Stimulated activated naive CD4-positive, alpha-beta T cell treated with Interleukin-2 at 50 U/mL for 16 hours (primary cell): ENCODE results near the gene HTR1A.

Experiments used
- DNase-seq: peaks from one replicate; lab custom pipeline; 2025; lab: John Stamatoyannopoulos, UW

Gene HTR1A

DNA sequence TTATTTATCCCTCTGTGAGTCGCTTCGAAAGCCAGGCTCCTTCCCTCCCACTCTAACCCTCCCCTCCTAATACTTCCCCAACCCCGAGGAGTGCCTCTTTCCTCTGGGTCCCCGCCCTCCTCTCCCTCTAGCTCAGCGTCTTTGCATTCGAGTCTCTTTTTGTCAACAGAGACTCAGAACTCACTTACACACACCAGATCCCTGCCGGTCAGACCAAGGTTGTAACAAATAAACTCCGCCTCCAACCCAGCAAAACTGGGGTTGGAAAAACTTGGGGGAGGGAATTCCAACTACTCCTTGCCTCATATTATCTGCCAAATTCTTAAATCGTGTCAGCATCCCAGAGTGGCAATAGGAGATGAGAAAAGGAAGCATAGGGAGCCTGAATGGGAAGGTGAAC, at the start of gene HTR1A:
Gene HTR1A (minus strand): TSS at position 167 of the 400 bp plus-strand sequence. CDS start 726 bp downstream, outside the sequence.
- DNase-seq = no peak

- DNase-seq = no peak
Measured at GRCh38 chr5:64003966-64004365, 41.7 kb upstream of the HTR1A start.

DNA sequence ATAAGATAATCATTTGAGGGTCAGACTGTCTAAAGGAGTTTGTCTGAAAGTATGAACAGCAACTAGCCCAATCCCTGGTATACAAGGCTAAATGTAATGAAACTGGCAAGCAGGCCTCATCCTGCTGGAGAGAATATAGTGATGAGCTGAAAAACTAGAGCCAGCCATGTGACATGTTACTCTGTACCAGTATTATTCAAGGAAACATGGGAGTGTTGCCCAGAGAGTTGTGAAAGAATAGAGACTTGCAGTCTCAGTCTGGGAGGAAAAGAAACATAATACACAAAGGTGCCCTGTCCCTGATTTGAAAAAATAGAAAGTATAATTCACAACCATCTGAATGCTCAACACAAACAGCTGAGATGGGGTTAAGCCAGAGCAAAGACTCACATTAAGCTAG, 37.9 kb upstream of the HTR1A start:
- no peak for DNase-seq

DNA sequence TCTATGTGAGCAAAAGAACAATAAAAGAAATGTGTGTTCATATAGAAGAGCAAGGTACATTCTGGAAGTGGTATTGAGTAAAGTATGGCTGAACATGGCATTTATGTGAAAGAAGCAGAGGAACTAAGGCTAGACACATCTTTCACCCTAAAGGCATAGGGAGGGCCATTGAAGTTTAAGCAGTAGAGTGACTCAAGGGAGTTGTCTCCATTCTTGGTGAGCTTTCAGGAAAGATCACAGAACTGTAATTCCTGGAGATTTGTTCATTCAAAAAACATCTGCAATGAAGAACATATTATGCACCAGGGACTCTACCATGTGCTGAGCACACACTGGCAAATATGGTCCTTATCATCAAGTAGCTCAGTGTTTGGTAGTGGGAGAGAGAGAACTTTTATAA, 24.8 kb upstream of the HTR1A start:
- DNase-seq = no peak

- no peak for DNase-seq
Measured at GRCh38 chr5:63981864-63982263, 19.6 kb upstream of the HTR1A start.

GRCh38 chr5:63963926-63964325, 1.7 kb upstream of the HTR1A start:
- no peak for DNase-seq

- no peak for DNase-seq
Measured at GRCh38 chr5:63963080-63963735, 963 bp upstream of the HTR1A start.

DNA sequence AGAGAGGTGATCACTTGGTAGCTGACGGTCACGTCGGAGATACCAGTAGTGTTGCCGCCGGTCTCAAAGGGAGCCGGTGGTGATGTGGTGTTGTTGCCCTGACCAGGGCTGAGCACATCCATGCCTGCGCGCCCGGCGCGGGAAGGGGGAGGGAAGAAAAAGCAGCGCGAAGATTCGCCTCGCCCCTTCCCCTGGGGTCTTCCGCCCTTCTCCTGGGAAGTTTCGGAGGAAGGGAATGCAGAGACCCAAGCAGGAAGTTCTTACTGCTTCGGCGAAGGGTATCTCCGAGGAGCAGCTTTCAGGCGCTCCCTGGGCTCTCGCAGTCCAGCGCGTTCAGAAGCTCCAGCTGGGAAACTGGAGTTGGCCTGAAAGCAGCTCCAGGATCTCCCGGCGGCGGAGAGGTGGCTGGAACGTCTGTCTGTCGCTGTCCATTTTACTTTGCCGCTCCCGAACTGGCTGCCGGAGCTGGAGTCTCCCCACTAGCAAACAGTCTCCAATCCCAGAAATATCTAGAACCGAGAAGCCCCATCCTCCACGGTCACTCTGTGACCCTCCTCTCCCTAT, 565 bp downstream of the HTR1A start:
- DNase-seq = no peak

- DNase-seq = no peak
Measured at GRCh38 chr5:63961125-63961597, 1.1 kb downstream of the HTR1A start.

- no peak for DNase-seq
Measured at GRCh38 chr5:63960646-63961045, 1.6 kb downstream of the HTR1A start.

- DNase-seq = no peak
Measured at GRCh38 chr5:63959177-63959982, 2.9 kb downstream of the HTR1A start.

- DNase-seq = no peak
Measured at GRCh38 chr5:63958654-63959053, 3.6 kb downstream of the HTR1A start.

- no peak for DNase-seq
Measured at GRCh38 chr5:63957617-63958016, 4.6 kb downstream of the HTR1A start.

GRCh38 chr5:63953217-63953616, 9.0 kb downstream of the HTR1A start:
- DNase-seq = no peak

DNA sequence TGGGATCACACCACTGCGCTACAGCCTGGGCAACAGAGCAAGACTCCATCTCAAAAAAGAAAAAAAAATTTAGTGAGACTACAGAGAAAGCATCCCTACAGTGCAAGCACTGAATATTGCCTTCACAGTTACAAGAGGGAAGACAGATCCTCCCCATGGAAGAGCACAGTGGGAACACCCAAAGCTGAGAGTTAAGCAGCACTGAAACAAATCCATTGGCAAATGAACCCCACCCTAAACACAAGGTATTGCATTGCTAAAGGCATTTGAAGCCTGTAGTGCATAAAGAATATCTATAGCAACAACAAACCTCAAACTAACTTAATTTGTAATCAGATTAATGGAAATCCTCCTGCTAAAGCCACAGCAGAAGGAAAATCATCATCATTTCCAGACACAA, 27.1 kb downstream of the HTR1A start:
- no peak for DNase-seq

- no peak for DNase-seq
Measured at GRCh38 chr5:63931836-63932235, 30.4 kb downstream of the HTR1A start.

DNA sequence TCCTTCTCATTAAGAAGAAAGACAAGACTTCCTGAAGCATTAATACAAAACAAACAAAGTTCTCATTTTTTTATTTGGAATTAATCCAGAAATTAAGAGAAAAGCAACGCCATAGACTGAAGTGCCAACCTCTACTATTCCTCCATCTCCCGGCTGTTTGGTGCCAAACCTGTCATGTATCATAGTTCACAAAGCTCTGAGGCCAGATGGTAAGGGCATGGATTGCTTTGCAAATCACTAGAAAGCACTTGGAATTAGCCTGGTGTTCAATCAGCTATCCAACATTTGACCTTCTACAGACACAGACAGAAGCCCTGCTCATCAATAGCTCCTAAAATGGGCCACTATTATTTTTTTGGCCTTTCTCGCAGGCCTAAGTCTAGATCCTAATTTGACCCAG, 33.8 kb downstream of the HTR1A start:
- DNase-seq = no peak

- DNase-seq = no peak
Measured at GRCh38 chr5:63923914-63924313, 38.3 kb downstream of the HTR1A start.

DNA sequence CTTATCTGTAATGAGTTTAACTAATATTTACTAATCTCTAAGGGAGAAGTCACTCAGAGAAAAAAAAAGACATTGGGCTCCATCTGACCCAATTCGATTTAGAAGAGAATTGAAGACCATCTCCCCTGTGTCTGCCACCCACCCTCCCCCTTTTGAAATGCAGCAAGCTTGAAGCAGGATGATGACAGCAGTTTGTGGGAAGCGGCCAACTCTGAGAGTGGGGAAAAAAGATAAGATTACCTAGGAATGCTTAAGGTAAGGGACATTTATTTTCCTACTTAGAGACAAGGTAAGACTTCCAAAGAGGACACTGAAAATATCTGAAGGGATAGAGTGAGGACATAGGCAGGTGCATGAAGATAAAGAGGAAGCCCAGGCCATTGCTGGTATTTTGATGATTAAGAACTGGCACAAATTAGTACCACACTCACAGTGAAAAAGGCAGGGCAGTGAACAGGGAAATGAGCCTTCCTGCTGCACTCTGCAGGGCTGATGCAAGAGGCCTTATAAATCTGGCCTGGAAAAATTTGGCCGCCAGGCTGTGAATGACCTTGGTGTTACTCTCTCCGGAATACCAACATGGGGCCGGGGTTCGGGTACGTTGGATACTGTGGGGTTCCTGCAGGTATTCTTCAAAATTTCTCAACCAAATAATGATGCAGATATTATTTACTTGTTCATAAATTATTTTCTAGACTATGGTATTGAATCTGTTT, 42.3 kb downstream of the HTR1A start:
- no peak for DNase-seq

GRCh38 chr5:63916786-63917185, 45.5 kb downstream of the HTR1A start:
- no peak for DNase-seq

- no peak for DNase-seq
Measured at GRCh38 chr5:63911871-63912270, 50.4 kb downstream of the HTR1A start.
